GM12875 (cell line): ENCODE data around the gene SDCCAG8.

Experiments used
- H3K4me3 ChIP-seq: one replicate; pipeline ENCODE4 v1.5.1; 2011; ENCODE audit warnings: low read depth, low read length, control low read depth
- CTCF ChIP-seq: IDR thresholded peaks from 2 replicates; pipeline ENCODE4 v1.5.1; 2011; ENCODE audit warnings: low read depth, mild to moderate bottlenecking, control low read depth, inconsistent platforms, low read length, moderate library complexity, borderline replicate concordance; ENCODE audit not compliant: insufficient read depth

Gene SDCCAG8

GRCh38 chr1:243523766-243524165, 267.9 kb downstream of the SDCCAG8 start:
- no peak for TF ChIP-seq CTCF
- no peak overlapping the region for H3K4me3 ChIP-seq

DNA sequence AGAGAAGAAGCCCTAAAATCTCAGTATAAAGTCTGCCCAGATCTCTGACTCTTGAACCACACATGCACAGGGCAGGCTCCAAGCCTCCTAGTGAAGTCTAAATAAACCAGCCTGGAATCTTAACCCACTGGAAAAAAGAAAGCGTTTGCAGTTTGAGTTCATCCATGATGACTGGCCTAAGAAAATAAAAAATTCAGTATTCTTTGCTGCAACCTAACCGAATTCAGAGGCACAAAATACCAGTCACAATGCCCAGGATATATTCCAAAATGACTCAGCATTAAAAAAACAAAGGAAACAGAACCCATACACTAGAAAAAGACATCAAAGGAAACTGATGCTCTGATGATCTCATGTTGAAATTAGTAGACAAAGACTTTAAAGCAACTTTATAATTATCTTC, 269.2 kb downstream of the SDCCAG8 start:
- H3K4me3 ChIP-seq: no peak overlapping the region
- TF ChIP-seq CTCF: no peak

- H3K4me3 ChIP-seq: no peak overlapping the region
- no peak for TF ChIP-seq CTCF
Observed at GRCh38 chr1:243526180-243526579, 270.3 kb downstream of the SDCCAG8 start.

- TF ChIP-seq CTCF: no peak
- H3K4me3 ChIP-seq: no peak overlapping the region
Observed at GRCh38 chr1:243528459-243529121, 272.7 kb downstream of the SDCCAG8 start.

DNA sequence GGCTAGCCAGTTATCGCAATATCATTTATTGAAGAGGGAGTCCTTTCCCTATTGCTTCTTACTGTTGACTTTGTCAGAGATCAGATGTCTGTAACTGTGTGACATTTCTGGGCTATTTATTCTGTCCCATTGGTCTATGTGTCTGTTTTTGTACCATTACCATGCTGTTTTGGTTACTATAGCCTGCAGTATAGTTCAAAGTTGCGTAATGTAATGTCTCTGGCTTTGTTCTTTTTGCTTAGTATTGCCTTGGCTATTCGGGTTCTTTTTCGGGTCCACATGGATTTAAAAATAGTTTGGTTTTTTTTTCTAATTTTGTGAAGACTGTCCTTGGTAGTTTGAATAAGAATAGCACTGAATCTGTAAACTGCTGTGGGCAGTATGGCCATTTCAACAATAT, 273.7 kb downstream of the SDCCAG8 start:
- TF ChIP-seq CTCF: no peak
- no peak overlapping the region for H3K4me3 ChIP-seq

DNA sequence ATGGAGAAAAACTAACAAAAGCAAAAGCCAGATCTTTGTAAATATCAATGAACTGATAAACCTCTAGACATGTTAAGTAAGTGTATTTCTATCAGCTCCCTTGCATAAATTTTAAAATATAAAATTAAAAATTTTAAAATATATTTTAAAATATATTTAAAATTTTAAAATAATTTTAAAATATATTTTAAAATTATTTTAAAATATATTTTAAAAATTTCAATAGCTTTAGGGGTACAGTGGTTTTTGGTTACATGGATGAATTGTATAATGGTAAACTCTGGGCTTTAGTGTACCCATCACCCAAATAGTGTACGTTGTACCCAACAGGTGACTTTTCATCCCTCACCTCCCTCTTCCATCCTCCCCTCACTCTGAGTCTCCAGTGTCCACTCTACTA, 279.2 kb downstream of the SDCCAG8 start:
- no peak for TF ChIP-seq CTCF
- no peak overlapping the region for H3K4me3 ChIP-seq

DNA sequence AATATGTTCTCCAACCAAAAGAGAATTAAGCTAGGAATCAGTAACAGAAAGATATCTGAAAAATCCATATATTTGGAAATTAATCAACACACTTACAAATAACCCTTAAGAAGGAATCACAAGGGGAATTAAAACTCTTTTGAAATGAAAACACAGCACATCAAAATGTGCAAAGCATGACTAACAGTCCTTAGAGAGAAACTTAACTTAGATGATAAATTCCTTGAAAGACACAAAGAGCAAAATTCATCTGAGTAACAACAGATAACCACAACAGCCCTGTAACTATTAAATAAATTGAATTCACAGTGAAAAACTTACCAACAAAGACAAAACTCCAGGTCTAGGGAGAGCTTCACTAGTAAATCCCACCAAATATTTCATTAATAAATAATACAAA, 283.8 kb downstream of the SDCCAG8 start:
- TF ChIP-seq CTCF: no peak
- H3K4me3 ChIP-seq: no peak overlapping the region
